HCT116 (cell line): ENCODE measurements around the gene FGF22. TPM values are rescaled to one million over a fixed set of nuclear protein-coding genes. Genes with fewer than 3 reads are reported as not detected.

Experiments used
- ATAC-seq: fragments of 200-7000 bp; cut with Tn5 transposase; 2 replicates; pipeline ENCODE4 v1.9.1; 2020; ENCODE audit warnings: mild to moderate bottlenecking, moderate library complexity
- BruUV-seq: library from RNA; stranded (reverse); fragments of 400-500 nt; replicated peaks from 2 replicates; lab custom pipeline; 2021; lab: Mats Ljungman, UMichigan
- CTCF ChIA-PET: fragments of 300-600 bp; sonication (Branson Sonifier 250); formaldehyde crosslinking; loops from one replicate; lab custom pipeline; 2021; ENCODE audit warnings: antibody characterized with exemption; lab: Charles Lee
- POLR2A ChIA-PET: fragments of 300-600, 350-600 bp; sonication (Branson Sonifier 250); formaldehyde crosslinking; loops from one replicate; lab custom pipeline; 2021; ENCODE audit warnings: antibody characterized with exemption; lab: Charles Lee
- RAD21 ChIA-PET, 2 experiments: fragments of 300-600 bp; sonication (Branson Sonifier 250); formaldehyde crosslinking; loops; one replicate each; lab custom pipeline; 2023; ENCODE audit warnings: low total read pairs in 2 of 2; ENCODE audit not compliant: uncharacterized antibody in 2 of 2, unreplicated experiment in 2 of 2, low non-redundant PET in 1 of 2; lab: Charles Lee
- DNase-seq: peaks from one replicate; pipeline ENCODE4 v3.0.0-alpha.2; 2010; ENCODE audit warnings: low read depth, low spot score
- H2AFZ ChIP-seq: fragments of 200-600 bp; shearing (Covaris generic), sonication (generic); 2 replicates; pipeline ENCODE4 v1.6.1; 2017; ENCODE audit warnings: low read depth, mixed run types, mixed read lengths, antibody characterized with exemption, low read length; ENCODE audit not compliant: poor library complexity, severe bottlenecking
- H3K27ac ChIP-seq: 2 replicates; pipeline ENCODE4 v1.5.1; 2012; ENCODE audit warnings: low read depth, low read length
- H3K27me3 ChIP-seq: fragments of 200-600 bp; sonication (generic); 2 replicates; pipeline ENCODE4 v1.6.1; 2016; ENCODE audit warnings: mixed run types, low read length, mixed read lengths; ENCODE audit not compliant: insufficient read depth
- H3K36me3 ChIP-seq, 2 experiments: fragments of 200-500 bp in 1 of 2; fragments of 200-600 bp in 1 of 2; sonication (Bioruptor generic) in 1 of 2; sonication (generic) in 1 of 2; 2 replicates each; pipeline versions ENCODE4 v1.5.1 to v1.6.1; 2014 to 2016; ENCODE audit warnings: low read length in 2 of 2, inconsistent platforms in 1 of 2, mixed read lengths in 1 of 2, mixed run types in 1 of 2; ENCODE audit not compliant: insufficient read depth in 2 of 2, control insufficient read depth in 1 of 2
- H3K4me1 ChIP-seq, 2 experiments: fragments of 200-600 bp in 1 of 2; sonication (generic) in 1 of 2; 2 replicates each; pipeline versions ENCODE4 v1.5.1 to v1.6.1; 2012 to 2017; ENCODE audit warnings: low read length in 2 of 2, inconsistent platforms in 1 of 2, mild to moderate bottlenecking in 1 of 2, mixed read lengths in 1 of 2, mixed run types in 1 of 2, moderate library complexity in 1 of 2; ENCODE audit not compliant: insufficient read depth in 2 of 2, control insufficient read depth in 1 of 2
- H3K4me2 ChIP-seq: fragments of 200-600 bp; sonication (generic); 2 replicates; pipeline ENCODE4 v1.6.1; 2017; ENCODE audit warnings: mixed run types, low read length, mixed read lengths
- H3K4me3 ChIP-seq, 2 experiments: fragments of 200-600 bp in 1 of 2; sonication (generic) in 1 of 2; replicated peaks in 1 of 2; 2 replicates each; pipeline ENCODE4 v1.5.1; 2011 to 2016; ENCODE audit warnings: low read length in 2 of 2, control low read depth in 1 of 2, low read depth in 1 of 2, mild to moderate bottlenecking in 1 of 2, mixed read lengths in 1 of 2, mixed run types in 1 of 2
- H3K79me2 ChIP-seq: fragments of 200-600 bp; sonication (generic); 2 replicates; pipeline ENCODE4 v1.6.1; 2017; ENCODE audit warnings: mild to moderate bottlenecking, mixed run types, low read length, moderate library complexity, mixed read lengths; ENCODE audit not compliant: insufficient read depth
- H3K9ac ChIP-seq: fragments of 200-600 bp; sonication (generic); 2 replicates; pipeline ENCODE4 v1.6.1; 2016; ENCODE audit warnings: low read length, mixed read lengths
- H3K9me2 ChIP-seq: fragments of 200-600 bp; sonication (generic), shearing (Covaris generic); 2 replicates; pipeline ENCODE4 v1.6.1; 2017; ENCODE audit warnings: mixed run types, mild to moderate bottlenecking, moderate library complexity; ENCODE audit not compliant: insufficient read depth
- H3K9me3 ChIP-seq, 2 experiments: fragments of 200-500 bp in 1 of 2; fragments of 200-600 bp in 1 of 2; sonication (Bioruptor generic) in 1 of 2; sonication (generic) in 1 of 2; 2 replicates each; pipeline ENCODE4 v1.6.1; 2014 to 2017; ENCODE audit warnings: low read length in 2 of 2, mixed read lengths in 2 of 2, inconsistent platforms in 1 of 2, low read depth in 1 of 2, mild to moderate bottlenecking in 1 of 2, mixed run types in 1 of 2, moderate library complexity in 1 of 2; ENCODE audit not compliant: control insufficient read depth in 1 of 2, insufficient read depth in 1 of 2
- H4K20me1 ChIP-seq: fragments of 200-600 bp; sonication (generic), shearing (Covaris generic); 2 replicates; pipeline ENCODE4 v1.6.1; 2017; ENCODE audit warnings: mixed run types, mild to moderate bottlenecking, moderate library complexity; ENCODE audit not compliant: insufficient read depth
- ATF3 ChIP-seq: IDR thresholded peaks from 2 replicates; pipeline ENCODE4 v1.6.1; 2012
- CBX3 ChIP-seq: IDR thresholded peaks from 2 replicates; pipeline ENCODE4 v1.6.1; 2012; ENCODE audit warnings: low read depth
- JUND ChIP-seq: IDR thresholded peaks from 2 replicates; pipeline ENCODE4 v1.6.1; 2012
- POLR2A ChIP-seq: IDR thresholded peaks from 2 replicates; pipeline ENCODE4 v1.7.0; 2011; ENCODE audit warnings: borderline replicate concordance; ENCODE audit not compliant: insufficient read depth, insufficient read length; ENCODE audit errors: extremely low read depth
- RAD21 ChIP-seq: IDR thresholded peaks from 2 replicates; pipeline ENCODE4 v1.6.1; 2012; ENCODE audit warnings: low read depth, mild to moderate bottlenecking
- SP1 ChIP-seq: IDR thresholded peaks from 2 replicates; pipeline ENCODE4 v1.6.1; 2012; ENCODE audit warnings: low read depth
- TCF7L2 ChIP-seq: IDR thresholded peaks from 2 replicates; pipeline ENCODE4 v1.7.0; 2011; ENCODE audit warnings: borderline replicate concordance, inconsistent platforms; ENCODE audit not compliant: insufficient read depth, insufficient read length; ENCODE audit errors: extremely low read depth
- ZBTB33 ChIP-seq: IDR thresholded peaks from 2 replicates; pipeline ENCODE4 v1.6.1; 2011; ENCODE audit warnings: mild to moderate bottlenecking, low read length, moderate library complexity; ENCODE audit not compliant: insufficient replicate concordance; ENCODE audit errors: extremely low read depth
- intact Hi-C: fragments of 100-400 bp; cut with micrococcal nuclease; formaldehyde crosslinking; loops from 2 replicates; pipeline ENCODE4 v1.10.0; 2022
- total RNA-seq: library from RNA; stranded (reverse); gene quantifications from one replicate; pipeline ENCODE4 v1.2.1, GENCODE V29; 2021; ENCODE audit not compliant: unreplicated experiment

The FGF22 gene
- total RNA-seq, 1 experiment from 2014 or later, result 1.5 TPM

- no peaks in the 10 kb centered on the region for H3K79me2 ChIP-seq
- no peak overlapping the region for H2AFZ ChIP-seq
- ChIA-PET POLR2A (no interaction called here), CTCF (no interaction called here), RAD21 (no interaction called here)
- H3K27me3 ChIP-seq, result no peaks in the 10 kb centered on the region
- no peaks in the 10 kb centered on the region for H4K20me1 ChIP-seq
- H3K9me3 ChIP-seq, result no peaks in the 10 kb centered on the region
- ATAC-seq (no peak), DNase-seq (no peak)
- no peak overlapping the region for H3K9ac ChIP-seq
- H3K36me3 ChIP-seq, result peaks cover 2 to 10% of the 10 kb centered on the region in 2 experiments; a peak in 2 of 4 replicates
- no peak overlapping the region for H3K4me2 ChIP-seq
- H3K4me3 ChIP-seq, result no peak overlapping the region
- TF ChIP-seq TCF7L2 (no peak), POLR2A (no peak)
- H3K9me2 ChIP-seq, result no peaks in the 10 kb centered on the region
- peaks cover 2 to 18% of the 10 kb centered on the region in 2 experiments; a peak in 3 of 4 replicates for H3K4me1 ChIP-seq
- no peak overlapping the region for H3K27ac ChIP-seq
- intact Hi-C loops, result no loop called here
- BruUV-seq, result no TSS peak
These were observed 3.4 kb downstream of the FGF22 start for GRCh38 chr19:642767-643727.

- ChIA-PET POLR2A (no interaction called here), RAD21 (no interaction called here), CTCF (no interaction called here)
- no peak overlapping the region for H3K4me3 ChIP-seq
- H3K4me2 ChIP-seq, result no peak overlapping the region
- intact Hi-C loops, result no loop called here
- DNase-seq, result no peak
- H3K9me2 ChIP-seq, result no peaks in the 10 kb centered on the region
- no peaks in the 10 kb centered on the region for H3K79me2 ChIP-seq
- no peaks in the 10 kb centered on the region for H4K20me1 ChIP-seq
- H3K36me3 ChIP-seq, result peaks cover 3 to 10% of the 10 kb centered on the region in 2 experiments; a peak in 2 of 4 replicates
- BruUV-seq, result no TSS peak
- H3K9ac ChIP-seq, result no peak overlapping the region
- no peak overlapping the region for H3K27ac ChIP-seq
- ATAC-seq, result no peak
- H3K4me1 ChIP-seq, result peaks cover 2 to 15% of the 10 kb centered on the region in 2 experiments; a peak in 3 of 4 replicates
- no peaks in the 10 kb centered on the region for H3K9me3 ChIP-seq
- H2AFZ ChIP-seq, result no peak overlapping the region
- TF ChIP-seq SP1 (no peak), ATF3 (no peak), TCF7L2 (no peak), JUND (no peak), CBX3 (no peak), RAD21 (no peak), ZBTB33 (no peak)
- no peaks in the 10 kb centered on the region for H3K27me3 ChIP-seq
These were observed 4.1 kb downstream of the FGF22 start for GRCh38 chr19:643736-644135.
